Thyroid gland (tissue), 4 donors: Measurements from ENCODE around the gene MRPS10.

Experiments
- POLR2A ChIP-seq, 2 donors: fragments of 450-650 bp; IDR thresholded peaks; one replicate each; pipeline ENCODE4 v1.6.1; 2017; ENCODE audit warnings: antibody characterized with exemption in 2 of 2, mild to moderate bottlenecking in 2 of 2, moderate library complexity in 1 of 2
- TF ChIP-seq, protein P1 (sequence below), 6 experiments: fragments of 200-600 bp in 3 of 6; fragments of 450-650 bp in 3 of 6; sonication (generic) in 3 of 6; IDR thresholded peaks; one replicate each; pipeline ENCODE4 v1.5.1; 2016 to 2019; ENCODE audit warnings: antibody characterized with exemption in 6 of 6, mild to moderate bottlenecking in 2 of 6, inconsistent platforms in 1 of 6, moderate library complexity in 1 of 6

DNA sequence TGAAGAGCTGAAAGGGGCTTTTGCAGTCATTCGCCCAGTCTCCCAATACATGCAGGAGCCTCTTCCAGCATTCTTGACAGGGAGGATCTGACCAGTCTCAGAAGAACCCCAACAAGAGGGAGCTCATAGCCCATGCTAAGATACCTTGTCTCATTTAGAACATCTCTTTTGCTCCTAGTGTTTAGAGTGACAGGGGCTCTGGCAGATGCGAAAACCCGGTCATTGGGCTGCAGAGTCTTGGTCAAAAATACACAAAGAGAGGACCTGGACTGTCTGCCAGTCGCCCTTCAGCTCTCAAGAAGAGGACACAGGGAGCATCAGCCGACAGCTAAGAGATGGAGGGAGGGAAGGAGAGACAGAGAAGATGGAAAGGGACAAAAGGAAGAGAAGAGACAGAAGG lies 23.6 kb downstream of the MRPS10 start:
- no peak for TF ChIP-seq POLR2A (IDR thresholded peaks at IDR 0.05)
- TF ChIP-seq, protein P1, sequence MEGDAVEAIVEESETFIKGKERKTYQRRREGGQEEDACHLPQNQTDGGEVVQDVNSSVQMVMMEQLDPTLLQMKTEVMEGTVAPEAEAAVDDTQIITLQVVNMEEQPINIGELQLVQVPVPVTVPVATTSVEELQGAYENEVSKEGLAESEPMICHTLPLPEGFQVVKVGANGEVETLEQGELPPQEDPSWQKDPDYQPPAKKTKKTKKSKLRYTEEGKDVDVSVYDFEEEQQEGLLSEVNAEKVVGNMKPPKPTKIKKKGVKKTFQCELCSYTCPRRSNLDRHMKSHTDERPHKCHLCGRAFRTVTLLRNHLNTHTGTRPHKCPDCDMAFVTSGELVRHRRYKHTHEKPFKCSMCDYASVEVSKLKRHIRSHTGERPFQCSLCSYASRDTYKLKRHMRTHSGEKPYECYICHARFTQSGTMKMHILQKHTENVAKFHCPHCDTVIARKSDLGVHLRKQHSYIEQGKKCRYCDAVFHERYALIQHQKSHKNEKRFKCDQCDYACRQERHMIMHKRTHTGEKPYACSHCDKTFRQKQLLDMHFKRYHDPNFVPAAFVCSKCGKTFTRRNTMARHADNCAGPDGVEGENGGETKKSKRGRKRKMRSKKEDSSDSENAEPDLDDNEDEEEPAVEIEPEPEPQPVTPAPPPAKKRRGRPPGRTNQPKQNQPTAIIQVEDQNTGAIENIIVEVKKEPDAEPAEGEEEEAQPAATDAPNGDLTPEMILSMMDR (IDR thresholded peaks at IDR 0.05): no peak
